ENCODE measurements around the gene SLC8B1. TPM values are rescaled to one million over a fixed set of nuclear protein-coding genes. Genes with fewer than 3 reads are reported as not detected.

SLC8B1 gene
- total RNA-seq, 3 donors from 2014 or later: 40.8 to 65.3 (median 47.2) TPM

GRCh38 chr12:113248842-113249435 is 86.0 kb downstream of the SLC8B1 start:
- TF ChIP-seq, protein P1, sequence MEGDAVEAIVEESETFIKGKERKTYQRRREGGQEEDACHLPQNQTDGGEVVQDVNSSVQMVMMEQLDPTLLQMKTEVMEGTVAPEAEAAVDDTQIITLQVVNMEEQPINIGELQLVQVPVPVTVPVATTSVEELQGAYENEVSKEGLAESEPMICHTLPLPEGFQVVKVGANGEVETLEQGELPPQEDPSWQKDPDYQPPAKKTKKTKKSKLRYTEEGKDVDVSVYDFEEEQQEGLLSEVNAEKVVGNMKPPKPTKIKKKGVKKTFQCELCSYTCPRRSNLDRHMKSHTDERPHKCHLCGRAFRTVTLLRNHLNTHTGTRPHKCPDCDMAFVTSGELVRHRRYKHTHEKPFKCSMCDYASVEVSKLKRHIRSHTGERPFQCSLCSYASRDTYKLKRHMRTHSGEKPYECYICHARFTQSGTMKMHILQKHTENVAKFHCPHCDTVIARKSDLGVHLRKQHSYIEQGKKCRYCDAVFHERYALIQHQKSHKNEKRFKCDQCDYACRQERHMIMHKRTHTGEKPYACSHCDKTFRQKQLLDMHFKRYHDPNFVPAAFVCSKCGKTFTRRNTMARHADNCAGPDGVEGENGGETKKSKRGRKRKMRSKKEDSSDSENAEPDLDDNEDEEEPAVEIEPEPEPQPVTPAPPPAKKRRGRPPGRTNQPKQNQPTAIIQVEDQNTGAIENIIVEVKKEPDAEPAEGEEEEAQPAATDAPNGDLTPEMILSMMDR (IDR thresholded peaks at IDR 0.05): no peak
- H3K36me3 ChIP-seq (ENCODE audit: low read depth): no peaks in the 10 kb centered on the region
- DNase-seq (peak in 2 of 3 donors; percentile 13 to 18), ATAC-seq (no peak)
- peaks cover 30% of the 10 kb centered on the region for H3K4me1 ChIP-seq (ENCODE audit: low read depth)
- intact Hi-C loops (cut with DNase I, micrococcal nuclease): no loop called here
- peaks cover 14% of the 10 kb centered on the region for H3K9me3 ChIP-seq
- no peak overlapping the region for H3K4me3 ChIP-seq

Small RNA genes within 50 kb of the gene (microRNA-seq; reads per million reads assigned to microRNA genes)
- not detected for gene MIR6762

Other genes with a start within 250 kb of the SLC8B1 start
- 1 to 10 TPM; 3.3 to 7.9 (median 6.5) TPM for gene RASAL1, start 199.3 kb downstream of the SLC8B1 start, total RNA-seq
- under 1 TPM in 1 of 3 donors, not detected in 2; 0.34 TPM for gene CFAP73, start 185.4 kb downstream of the SLC8B1 start, total RNA-seq
- gene DDX54, start 149.6 kb downstream of the SLC8B1 start, total RNA-seq: 10 to 100 TPM; 46.4 to 60.6 (median 53.2) TPM
- gene RITA1, start 149.4 kb downstream of the SLC8B1 start, total RNA-seq: 10 to 100 TPM; 13.0 to 17.0 (median 14.9) TPM
- 100 to 1,000 TPM in 1 of 3 donors, 10 to 100 TPM in 2; 89.9 to 133 (median 91.3) TPM for gene TPCN1, start 113.6 kb downstream of the SLC8B1 start, total RNA-seq
- gene PLBD2, start 23.5 kb upstream of the SLC8B1 start, total RNA-seq: 10 to 100 TPM; 14.3 to 27.8 (median 25.9) TPM
- gene SDS, start 68.8 kb upstream of the SLC8B1 start, total RNA-seq: 1 to 10 TPM in 2 of 3 donors, under 1 TPM in 1; 0.44 to 3.9 (median 3.2) TPM
- gene SDSL, start 87.3 kb upstream of the SLC8B1 start, total RNA-seq: 10 to 100 TPM in 2 of 3 donors, 1 to 10 TPM in 1; 9.4 to 24.0 (median 15.7) TPM
- not detected for gene LHX5, start 136.8 kb upstream of the SLC8B1 start, total RNA-seq